WTC11 (cell line): ENCODE data around the gene STARD10. TPM values are rescaled to one million over a fixed set of nuclear protein-coding genes. Genes with fewer than 3 reads are reported as not detected.

Experiments used
- ATAC-seq: fragments of 200-7000 bp; cut with Tn5 transposase; 2 replicates; pipeline ENCODE4 v1.10.0; 2021; ENCODE audit warnings: mild to moderate bottlenecking, moderate library complexity
- CTCF ChIA-PET: fragments of 300-600 bp; sonication (Branson Sonifier 250); formaldehyde crosslinking; loops from one replicate; lab custom pipeline; 2021; ENCODE audit warnings: antibody characterized with exemption; lab: Charles Lee
- POLR2A ChIA-PET: fragments of 350-600 bp; sonication (Branson Sonifier 250); formaldehyde crosslinking; loops from one replicate; lab custom pipeline; 2021; ENCODE audit warnings: antibody characterized with exemption; lab: Charles Lee
- DNase-seq: peaks from one replicate; pipeline ENCODE4 v3.0.0; 2021; ENCODE audit warnings: low spot score
- H3K27ac Mint-ChIP-seq: 2 replicates; pipeline ENCODE4 v1.8.0; 2021; ENCODE audit warnings: mixed read lengths
- H3K27me3 Mint-ChIP-seq: 2 replicates; pipeline ENCODE4 v1.8.0; 2021; ENCODE audit warnings: low read depth, mild to moderate bottlenecking, moderate library complexity, mixed read lengths
- H3K36me3 Mint-ChIP-seq: 2 replicates; pipeline ENCODE4 v1.8.0; 2021; ENCODE audit warnings: mixed read lengths
- H3K4me1 Mint-ChIP-seq: 2 replicates; pipeline ENCODE4 v1.8.0; 2022; ENCODE audit warnings: mixed read lengths
- H3K4me3 Mint-ChIP-seq: 2 replicates; pipeline ENCODE4 v1.8.0; 2021; ENCODE audit warnings: mild to moderate bottlenecking, moderate library complexity, mixed read lengths
- H3K9me3 Mint-ChIP-seq: 2 replicates; pipeline ENCODE4 v1.8.0; 2021; ENCODE audit warnings: mixed read lengths
- EMX1 ChIP-seq: fragments of 250-450 bp; sonication (Bioruptor Pico); IDR thresholded peaks from 2 replicates; pipeline ENCODE4 v1.8.0; 2021; ENCODE audit warnings: mild to moderate bottlenecking
- FOXJ3 ChIP-seq: sonication (generic); formaldehyde crosslinking; IDR thresholded peaks from 2 replicates; pipeline ENCODE4 v1.9.0; 2021; ENCODE audit warnings: missing genetic modification reagents, mild to moderate bottlenecking, borderline replicate concordance
- JUN ChIP-seq: sonication (generic); formaldehyde crosslinking; IDR thresholded peaks from 2 replicates; pipeline ENCODE4 v1.8.0; 2023; ENCODE audit warnings: mild to moderate bottlenecking, missing genetic modification reagents
- NFYB ChIP-seq: sonication (generic); formaldehyde crosslinking; conservative IDR thresholded peaks from 2 replicates; pipeline ENCODE4 v1.8.0; 2022; ENCODE audit warnings: low read depth, missing genetic modification reagents
- PRRX2 ChIP-seq: fragments of 250-450 bp; sonication (Bioruptor Pico); IDR thresholded peaks from 2 replicates; pipeline ENCODE4 v1.8.0; 2021; ENCODE audit warnings: mild to moderate bottlenecking
- RELA ChIP-seq: sonication (generic); formaldehyde crosslinking; IDR thresholded peaks from 2 replicates; pipeline ENCODE4 v1.8.1; 2022; ENCODE audit warnings: missing genetic modification reagents, mild to moderate bottlenecking, borderline replicate concordance
- ZNF317 ChIP-seq: sonication (generic); formaldehyde crosslinking; IDR thresholded peaks from 2 replicates; pipeline ENCODE4 v1.8.1; 2023; ENCODE audit warnings: low read depth, mild to moderate bottlenecking, moderate library complexity, missing genetic modification reagents, borderline replicate concordance
- total RNA-seq: library from RNA; stranded (reverse); gene quantifications from 3 replicates; pipeline ENCODE4 v1.2.3, GENCODE V29; 2021
- TF ChIP-seq, protein P1 (sequence below): fragments of 250-450 bp; sonication (Bioruptor Pico); IDR thresholded peaks from 2 replicates; pipeline ENCODE4 v1.9.0; 2021; ENCODE audit warnings: mild to moderate bottlenecking
- TF ChIP-seq, protein P2 (sequence below): fragments of 250-450 bp; sonication (Bioruptor Pico); IDR thresholded peaks from 2 replicates; pipeline ENCODE4 v1.9.0; 2021; ENCODE audit warnings: mild to moderate bottlenecking, borderline replicate concordance
- TF ChIP-seq, protein P3 (sequence below): sonication (generic); formaldehyde crosslinking; IDR thresholded peaks from 2 replicates; pipeline ENCODE4 v1.8.0; 2023; ENCODE audit warnings: missing genetic modification reagents
- TF ChIP-seq, protein P4 (sequence below): sonication (generic); formaldehyde crosslinking; IDR thresholded peaks from 2 replicates; pipeline ENCODE4 v1.8.1; 2023; ENCODE audit warnings: mild to moderate bottlenecking, missing genetic modification reagents, moderate library complexity
- TF ChIP-seq, protein P5 (sequence below): fragments of 200-600 bp; IDR thresholded peaks from 2 replicates; pipeline ENCODE4 v1.8.0; 2022; ENCODE audit warnings: antibody characterized with exemption
- TF ChIP-seq, protein P6 (sequence below): sonication (generic); formaldehyde crosslinking; IDR thresholded peaks from 2 replicates; pipeline ENCODE4 v1.8.0; 2022; ENCODE audit warnings: mild to moderate bottlenecking, missing genetic modification reagents

The STARD10 gene
- total RNA-seq, 1 experiment from 2014 or later: 32.0 TPM

DNA sequence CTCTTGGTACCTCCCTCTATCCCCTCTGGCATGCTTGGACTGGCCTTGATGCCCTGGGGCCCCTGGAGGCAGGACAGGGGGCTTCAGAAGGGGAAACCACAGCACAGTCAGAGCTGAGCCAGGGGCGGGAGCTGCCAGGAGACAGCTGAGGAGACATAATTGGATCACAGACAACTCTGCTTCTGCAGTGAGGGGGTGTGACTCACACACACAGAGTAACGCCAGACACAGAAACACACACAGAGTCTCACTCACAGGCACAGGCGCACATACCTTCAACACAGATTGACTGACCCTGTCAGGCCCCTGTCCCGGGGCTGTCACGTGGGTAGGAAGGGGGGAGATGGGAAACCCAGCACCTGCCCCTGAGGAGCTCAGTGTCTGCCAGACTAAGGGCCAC is 20.6 kb downstream of the STARD10 start:
- Mint-ChIP-seq H3K27ac (no peak overlapping the region), H3K4me1 (peaks cover 13% of the 10 kb centered on the region)
- no peak for ATAC-seq

DNA sequence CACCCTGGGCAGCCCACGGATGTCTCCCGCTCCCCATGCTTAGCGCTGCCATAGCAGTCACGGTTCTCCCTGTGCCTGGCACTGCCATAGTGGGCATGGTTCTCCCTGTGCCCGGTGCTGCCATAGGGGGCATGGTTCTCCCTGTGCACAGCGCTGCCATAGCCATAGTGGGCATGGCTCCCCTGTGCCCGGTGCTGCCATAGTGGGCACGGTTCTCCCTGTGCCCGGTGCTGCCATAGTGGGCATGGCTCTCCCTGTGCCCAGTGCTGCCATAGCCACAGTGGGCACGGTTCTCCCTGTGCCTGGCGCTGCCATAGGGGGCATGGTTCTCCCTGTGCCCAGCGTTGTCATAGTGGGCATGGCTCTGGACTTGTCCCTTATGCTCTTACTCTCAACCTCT is 21.8 kb downstream of the STARD10 start:
- ChIA-PET POLR2A (interaction anchor here (1.5 kb wide), 1 partner anchor 10 kb away, joined by 5 read pairs; no protein-coding TSS in a partner anchor), CTCF (interaction anchor here (0.6 to 1.8 kb wide), 6 partner anchors 8 to 88 kb away, joined by 3 to 8 read pairs (median 3); partner anchors contain the start of gene STARD10)
- Mint-ChIP-seq H3K9me3 (no peaks in the 10 kb centered on the region), H3K4me3 (no peak overlapping the region), H3K27ac (no peak overlapping the region), H3K27me3 (no peaks in the 10 kb centered on the region), H3K36me3 (no peaks in the 10 kb centered on the region), H3K4me1 (peaks cover 17% of the 10 kb centered on the region)
- ATAC-seq (no peak), DNase-seq (no peak)
- no peak for TF ChIP-seq NFYB (CRISPR knock-in tag)
- TF ChIP-seq, protein P1, sequence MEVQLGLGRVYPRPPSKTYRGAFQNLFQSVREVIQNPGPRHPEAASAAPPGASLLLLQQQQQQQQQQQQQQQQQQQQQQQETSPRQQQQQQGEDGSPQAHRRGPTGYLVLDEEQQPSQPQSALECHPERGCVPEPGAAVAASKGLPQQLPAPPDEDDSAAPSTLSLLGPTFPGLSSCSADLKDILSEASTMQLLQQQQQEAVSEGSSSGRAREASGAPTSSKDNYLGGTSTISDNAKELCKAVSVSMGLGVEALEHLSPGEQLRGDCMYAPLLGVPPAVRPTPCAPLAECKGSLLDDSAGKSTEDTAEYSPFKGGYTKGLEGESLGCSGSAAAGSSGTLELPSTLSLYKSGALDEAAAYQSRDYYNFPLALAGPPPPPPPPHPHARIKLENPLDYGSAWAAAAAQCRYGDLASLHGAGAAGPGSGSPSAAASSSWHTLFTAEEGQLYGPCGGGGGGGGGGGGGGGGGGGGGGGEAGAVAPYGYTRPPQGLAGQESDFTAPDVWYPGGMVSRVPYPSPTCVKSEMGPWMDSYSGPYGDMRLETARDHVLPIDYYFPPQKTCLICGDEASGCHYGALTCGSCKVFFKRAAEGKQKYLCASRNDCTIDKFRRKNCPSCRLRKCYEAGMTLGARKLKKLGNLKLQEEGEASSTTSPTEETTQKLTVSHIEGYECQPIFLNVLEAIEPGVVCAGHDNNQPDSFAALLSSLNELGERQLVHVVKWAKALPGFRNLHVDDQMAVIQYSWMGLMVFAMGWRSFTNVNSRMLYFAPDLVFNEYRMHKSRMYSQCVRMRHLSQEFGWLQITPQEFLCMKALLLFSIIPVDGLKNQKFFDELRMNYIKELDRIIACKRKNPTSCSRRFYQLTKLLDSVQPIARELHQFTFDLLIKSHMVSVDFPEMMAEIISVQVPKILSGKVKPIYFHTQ: no peak
- TF ChIP-seq JUN: no peak
- TF ChIP-seq, protein P2, sequence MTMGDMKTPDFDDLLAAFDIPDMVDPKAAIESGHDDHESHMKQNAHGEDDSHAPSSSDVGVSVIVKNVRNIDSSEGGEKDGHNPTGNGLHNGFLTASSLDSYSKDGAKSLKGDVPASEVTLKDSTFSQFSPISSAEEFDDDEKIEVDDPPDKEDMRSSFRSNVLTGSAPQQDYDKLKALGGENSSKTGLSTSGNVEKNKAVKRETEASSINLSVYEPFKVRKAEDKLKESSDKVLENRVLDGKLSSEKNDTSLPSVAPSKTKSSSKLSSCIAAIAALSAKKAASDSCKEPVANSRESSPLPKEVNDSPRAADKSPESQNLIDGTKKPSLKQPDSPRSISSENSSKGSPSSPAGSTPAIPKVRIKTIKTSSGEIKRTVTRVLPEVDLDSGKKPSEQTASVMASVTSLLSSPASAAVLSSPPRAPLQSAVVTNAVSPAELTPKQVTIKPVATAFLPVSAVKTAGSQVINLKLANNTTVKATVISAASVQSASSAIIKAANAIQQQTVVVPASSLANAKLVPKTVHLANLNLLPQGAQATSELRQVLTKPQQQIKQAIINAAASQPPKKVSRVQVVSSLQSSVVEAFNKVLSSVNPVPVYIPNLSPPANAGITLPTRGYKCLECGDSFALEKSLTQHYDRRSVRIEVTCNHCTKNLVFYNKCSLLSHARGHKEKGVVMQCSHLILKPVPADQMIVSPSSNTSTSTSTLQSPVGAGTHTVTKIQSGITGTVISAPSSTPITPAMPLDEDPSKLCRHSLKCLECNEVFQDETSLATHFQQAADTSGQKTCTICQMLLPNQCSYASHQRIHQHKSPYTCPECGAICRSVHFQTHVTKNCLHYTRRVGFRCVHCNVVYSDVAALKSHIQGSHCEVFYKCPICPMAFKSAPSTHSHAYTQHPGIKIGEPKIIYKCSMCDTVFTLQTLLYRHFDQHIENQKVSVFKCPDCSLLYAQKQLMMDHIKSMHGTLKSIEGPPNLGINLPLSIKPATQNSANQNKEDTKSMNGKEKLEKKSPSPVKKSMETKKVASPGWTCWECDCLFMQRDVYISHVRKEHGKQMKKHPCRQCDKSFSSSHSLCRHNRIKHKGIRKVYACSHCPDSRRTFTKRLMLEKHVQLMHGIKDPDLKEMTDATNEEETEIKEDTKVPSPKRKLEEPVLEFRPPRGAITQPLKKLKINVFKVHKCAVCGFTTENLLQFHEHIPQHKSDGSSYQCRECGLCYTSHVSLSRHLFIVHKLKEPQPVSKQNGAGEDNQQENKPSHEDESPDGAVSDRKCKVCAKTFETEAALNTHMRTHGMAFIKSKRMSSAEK (CRISPR knock-in tag): no peak
- TF ChIP-seq, protein P3, sequence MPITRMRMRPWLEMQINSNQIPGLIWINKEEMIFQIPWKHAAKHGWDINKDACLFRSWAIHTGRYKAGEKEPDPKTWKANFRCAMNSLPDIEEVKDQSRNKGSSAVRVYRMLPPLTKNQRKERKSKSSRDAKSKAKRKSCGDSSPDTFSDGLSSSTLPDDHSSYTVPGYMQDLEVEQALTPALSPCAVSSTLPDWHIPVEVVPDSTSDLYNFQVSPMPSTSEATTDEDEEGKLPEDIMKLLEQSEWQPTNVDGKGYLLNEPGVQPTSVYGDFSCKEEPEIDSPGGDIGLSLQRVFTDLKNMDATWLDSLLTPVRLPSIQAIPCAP (CRISPR knock-in tag): no peak
- TF ChIP-seq, protein P4, sequence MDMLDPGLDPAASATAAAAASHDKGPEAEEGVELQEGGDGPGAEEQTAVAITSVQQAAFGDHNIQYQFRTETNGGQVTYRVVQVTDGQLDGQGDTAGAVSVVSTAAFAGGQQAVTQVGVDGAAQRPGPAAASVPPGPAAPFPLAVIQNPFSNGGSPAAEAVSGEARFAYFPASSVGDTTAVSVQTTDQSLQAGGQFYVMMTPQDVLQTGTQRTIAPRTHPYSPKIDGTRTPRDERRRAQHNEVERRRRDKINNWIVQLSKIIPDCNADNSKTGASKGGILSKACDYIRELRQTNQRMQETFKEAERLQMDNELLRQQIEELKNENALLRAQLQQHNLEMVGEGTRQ: no peak

More for the DNA sequence above, 20.6 kb downstream of the STARD10 start:
- ChIA-PET POLR2A (no interaction called here), CTCF (interaction anchor here (1.2 kb wide), 1 partner anchor 14 kb away, joined by 3 read pairs; no protein-coding TSS in a partner anchor)
- Mint-ChIP-seq H3K27me3 (no peaks in the 10 kb centered on the region), H3K36me3 (no peaks in the 10 kb centered on the region), H3K4me3 (no peak overlapping the region), H3K9me3 (no peaks in the 10 kb centered on the region)
- no peak for DNase-seq
- TF ChIP-seq ZNF317 (CRISPR knock-in tag): no peak
- TF ChIP-seq, protein P5, sequence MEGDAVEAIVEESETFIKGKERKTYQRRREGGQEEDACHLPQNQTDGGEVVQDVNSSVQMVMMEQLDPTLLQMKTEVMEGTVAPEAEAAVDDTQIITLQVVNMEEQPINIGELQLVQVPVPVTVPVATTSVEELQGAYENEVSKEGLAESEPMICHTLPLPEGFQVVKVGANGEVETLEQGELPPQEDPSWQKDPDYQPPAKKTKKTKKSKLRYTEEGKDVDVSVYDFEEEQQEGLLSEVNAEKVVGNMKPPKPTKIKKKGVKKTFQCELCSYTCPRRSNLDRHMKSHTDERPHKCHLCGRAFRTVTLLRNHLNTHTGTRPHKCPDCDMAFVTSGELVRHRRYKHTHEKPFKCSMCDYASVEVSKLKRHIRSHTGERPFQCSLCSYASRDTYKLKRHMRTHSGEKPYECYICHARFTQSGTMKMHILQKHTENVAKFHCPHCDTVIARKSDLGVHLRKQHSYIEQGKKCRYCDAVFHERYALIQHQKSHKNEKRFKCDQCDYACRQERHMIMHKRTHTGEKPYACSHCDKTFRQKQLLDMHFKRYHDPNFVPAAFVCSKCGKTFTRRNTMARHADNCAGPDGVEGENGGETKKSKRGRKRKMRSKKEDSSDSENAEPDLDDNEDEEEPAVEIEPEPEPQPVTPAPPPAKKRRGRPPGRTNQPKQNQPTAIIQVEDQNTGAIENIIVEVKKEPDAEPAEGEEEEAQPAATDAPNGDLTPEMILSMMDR: no peak
- TF ChIP-seq EMX1: no peak

DNA sequence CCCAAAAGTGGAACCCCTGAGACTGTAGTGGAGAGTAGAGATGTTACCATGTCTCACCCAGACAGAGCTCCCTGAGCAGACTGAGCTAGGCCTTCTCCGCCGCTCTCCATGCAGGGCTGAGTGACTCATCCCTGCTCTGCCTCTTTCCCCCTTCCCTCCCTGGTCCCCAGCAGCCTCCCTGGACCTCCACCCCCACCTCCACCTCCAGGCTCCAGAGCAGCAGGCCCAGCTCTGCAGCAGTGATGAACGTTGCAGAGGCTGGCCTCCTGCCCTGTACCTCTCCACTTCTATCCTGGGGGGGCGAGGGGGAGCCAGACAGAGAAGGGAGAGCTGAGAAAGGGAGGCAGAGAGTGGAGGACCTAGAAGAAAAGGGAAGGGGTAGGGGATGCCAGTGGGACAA is 22.3 kb downstream of the STARD10 start:
- ChIA-PET POLR2A (interaction anchor here (1.5 kb wide), 1 partner anchor 11 kb away, joined by 5 read pairs; no protein-coding TSS in a partner anchor), CTCF (interaction anchor here (0.6 to 1.8 kb wide), 6 partner anchors 9 to 87 kb away, joined by 3 to 8 read pairs (median 4); partner anchors contain the start of gene STARD10)
- H3K36me3 Mint-ChIP-seq: no peaks in the 10 kb centered on the region
- ATAC-seq: no peak
- H3K9me3 Mint-ChIP-seq: no peaks in the 10 kb centered on the region
- no peaks in the 10 kb centered on the region for H3K27me3 Mint-ChIP-seq
- DNase-seq: no peak
- peaks cover 16% of the 10 kb centered on the region for H3K4me1 Mint-ChIP-seq
- H3K4me3 Mint-ChIP-seq: no peak overlapping the region
- H3K27ac Mint-ChIP-seq: no peak overlapping the region
- TF ChIP-seq, protein P6, sequence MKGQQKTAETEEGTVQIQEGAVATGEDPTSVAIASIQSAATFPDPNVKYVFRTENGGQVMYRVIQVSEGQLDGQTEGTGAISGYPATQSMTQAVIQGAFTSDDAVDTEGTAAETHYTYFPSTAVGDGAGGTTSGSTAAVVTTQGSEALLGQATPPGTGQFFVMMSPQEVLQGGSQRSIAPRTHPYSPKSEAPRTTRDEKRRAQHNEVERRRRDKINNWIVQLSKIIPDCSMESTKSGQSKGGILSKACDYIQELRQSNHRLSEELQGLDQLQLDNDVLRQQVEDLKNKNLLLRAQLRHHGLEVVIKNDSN: no peak
- TF ChIP-seq PRRX2 (CRISPR knock-in tag) (no peak), FOXJ3 (CRISPR knock-in tag) (no peak), RELA (CRISPR knock-in tag) (no peak)
